Measurements from ENCODE around the gene RINT1. TPM values are rescaled to one million over a fixed set of nuclear protein-coding genes. Genes with fewer than 3 reads are reported as not detected.

Gene RINT1
- total and polyA plus RNA-seq, 2 of the 13 experiments (the other 11 are each of a cell fraction or from before 2014, with no cell fraction given) = 14.7 to 19.3 TPM

DNA sequence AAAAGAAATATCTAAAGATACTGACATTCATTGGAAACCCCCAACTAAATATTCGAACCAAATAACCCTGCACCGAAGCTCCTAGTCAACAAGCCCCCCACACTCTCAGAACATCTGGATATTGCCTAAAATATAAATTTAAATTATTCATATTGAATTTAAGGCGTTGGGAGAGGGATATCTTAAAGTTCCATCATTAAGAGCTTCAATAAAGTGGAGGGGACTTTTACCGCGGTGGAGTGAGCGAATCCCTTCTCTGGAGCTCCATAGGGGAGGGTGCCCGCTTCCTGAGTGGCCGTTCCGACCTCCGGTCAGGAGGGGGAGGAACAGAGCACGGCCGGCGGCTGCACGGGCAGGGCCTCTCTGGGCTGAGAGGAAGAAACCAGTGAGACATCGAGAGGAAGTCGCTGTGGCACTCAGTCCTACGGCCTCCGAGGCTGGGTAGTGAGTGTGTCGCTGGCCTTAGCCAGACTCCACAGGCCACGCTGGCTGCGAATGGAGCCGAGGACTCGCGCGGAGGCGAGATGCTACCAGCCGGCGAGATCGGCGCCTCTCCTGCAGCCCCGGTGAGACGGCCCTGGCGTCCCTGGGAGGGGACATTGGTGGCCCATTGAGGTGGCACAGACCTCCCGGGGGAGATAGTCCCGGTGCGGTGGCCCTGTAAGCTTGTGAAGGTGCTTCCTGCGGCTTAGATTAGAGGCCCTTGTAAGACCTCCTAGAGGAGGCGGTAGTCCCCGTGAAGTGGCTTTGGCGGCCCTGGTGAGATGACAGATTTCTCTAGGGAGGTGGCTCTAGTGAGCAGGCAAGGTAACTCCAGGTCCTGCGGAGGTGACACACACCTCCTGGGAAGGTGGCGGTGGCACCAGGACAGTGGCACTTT is at the start of gene RINT1 (continued):
- TF ChIP-seq, protein P1, sequence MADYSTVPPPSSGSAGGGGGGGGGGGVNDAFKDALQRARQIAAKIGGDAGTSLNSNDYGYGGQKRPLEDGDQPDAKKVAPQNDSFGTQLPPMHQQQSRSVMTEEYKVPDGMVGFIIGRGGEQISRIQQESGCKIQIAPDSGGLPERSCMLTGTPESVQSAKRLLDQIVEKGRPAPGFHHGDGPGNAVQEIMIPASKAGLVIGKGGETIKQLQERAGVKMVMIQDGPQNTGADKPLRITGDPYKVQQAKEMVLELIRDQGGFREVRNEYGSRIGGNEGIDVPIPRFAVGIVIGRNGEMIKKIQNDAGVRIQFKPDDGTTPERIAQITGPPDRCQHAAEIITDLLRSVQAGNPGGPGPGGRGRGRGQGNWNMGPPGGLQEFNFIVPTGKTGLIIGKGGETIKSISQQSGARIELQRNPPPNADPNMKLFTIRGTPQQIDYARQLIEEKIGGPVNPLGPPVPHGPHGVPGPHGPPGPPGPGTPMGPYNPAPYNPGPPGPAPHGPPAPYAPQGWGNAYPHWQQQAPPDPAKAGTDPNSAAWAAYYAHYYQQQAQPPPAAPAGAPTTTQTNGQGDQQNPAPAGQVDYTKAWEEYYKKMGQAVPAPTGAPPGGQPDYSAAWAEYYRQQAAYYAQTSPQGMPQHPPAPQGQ (CRISPR knock-in tag; IDR thresholded peaks at IDR 0.05; ENCODE audit: borderline replicate concordance) = peak; percentile 94; the same call in 1 of the 2 replicates
- TF ChIP-seq ZNF441 (CRISPR knock-in tag; IDR thresholded peaks at IDR 0.05; ENCODE audit: borderline replicate concordance) (peak; percentile 64; the same call in 1 of the 2 replicates), ZNF780A (CRISPR knock-in tag; IDR thresholded peaks at IDR 0.05) (0 out of 2 replicates have a peak, but pooled peaks have one; percentile 56), ZFP41 (CRISPR knock-in tag; IDR thresholded peaks at IDR 0.05; ENCODE audit: borderline replicate concordance) (no peak; the same call in 1 of the 2 replicates), ZNF350 (CRISPR knock-in tag; IDR thresholded peaks at IDR 0.05; ENCODE audit: borderline replicate concordance, low read depth) (peak; percentile 91), ZNF572 (CRISPR knock-in tag; IDR thresholded peaks at IDR 0.05) (no peak; the same call in 1 of the 2 replicates), ZNF142 (CRISPR knock-in tag; IDR thresholded peaks at IDR 0.05) (peak; percentile 74; the same call in 1 of the 2 replicates), ZFP36L2 (CRISPR knock-in tag; IDR thresholded peaks at IDR 0.05) (no peak), ZFY (CRISPR knock-in tag; IDR thresholded peaks at IDR 0.05) (peak; percentile 98), HCFC1 (IDR thresholded peaks at IDR 0.05; ENCODE audit: low read depth, low read length) (peak; percentile 54; the same call in 1 of the 2 replicates), NFKBIZ (CRISPR knock-in tag; IDR thresholded peaks at IDR 0.05) (peak; percentile 90), DMAP1 (CRISPR knock-in tag; IDR thresholded peaks at IDR 0.05) (peak; percentile 90)
- TF ChIP-seq, protein P2, sequence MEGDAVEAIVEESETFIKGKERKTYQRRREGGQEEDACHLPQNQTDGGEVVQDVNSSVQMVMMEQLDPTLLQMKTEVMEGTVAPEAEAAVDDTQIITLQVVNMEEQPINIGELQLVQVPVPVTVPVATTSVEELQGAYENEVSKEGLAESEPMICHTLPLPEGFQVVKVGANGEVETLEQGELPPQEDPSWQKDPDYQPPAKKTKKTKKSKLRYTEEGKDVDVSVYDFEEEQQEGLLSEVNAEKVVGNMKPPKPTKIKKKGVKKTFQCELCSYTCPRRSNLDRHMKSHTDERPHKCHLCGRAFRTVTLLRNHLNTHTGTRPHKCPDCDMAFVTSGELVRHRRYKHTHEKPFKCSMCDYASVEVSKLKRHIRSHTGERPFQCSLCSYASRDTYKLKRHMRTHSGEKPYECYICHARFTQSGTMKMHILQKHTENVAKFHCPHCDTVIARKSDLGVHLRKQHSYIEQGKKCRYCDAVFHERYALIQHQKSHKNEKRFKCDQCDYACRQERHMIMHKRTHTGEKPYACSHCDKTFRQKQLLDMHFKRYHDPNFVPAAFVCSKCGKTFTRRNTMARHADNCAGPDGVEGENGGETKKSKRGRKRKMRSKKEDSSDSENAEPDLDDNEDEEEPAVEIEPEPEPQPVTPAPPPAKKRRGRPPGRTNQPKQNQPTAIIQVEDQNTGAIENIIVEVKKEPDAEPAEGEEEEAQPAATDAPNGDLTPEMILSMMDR (CRISPR knock-in tag; IDR thresholded peaks at IDR 0.05) = peak; percentile 96
- TF ChIP-seq, protein P3, sequence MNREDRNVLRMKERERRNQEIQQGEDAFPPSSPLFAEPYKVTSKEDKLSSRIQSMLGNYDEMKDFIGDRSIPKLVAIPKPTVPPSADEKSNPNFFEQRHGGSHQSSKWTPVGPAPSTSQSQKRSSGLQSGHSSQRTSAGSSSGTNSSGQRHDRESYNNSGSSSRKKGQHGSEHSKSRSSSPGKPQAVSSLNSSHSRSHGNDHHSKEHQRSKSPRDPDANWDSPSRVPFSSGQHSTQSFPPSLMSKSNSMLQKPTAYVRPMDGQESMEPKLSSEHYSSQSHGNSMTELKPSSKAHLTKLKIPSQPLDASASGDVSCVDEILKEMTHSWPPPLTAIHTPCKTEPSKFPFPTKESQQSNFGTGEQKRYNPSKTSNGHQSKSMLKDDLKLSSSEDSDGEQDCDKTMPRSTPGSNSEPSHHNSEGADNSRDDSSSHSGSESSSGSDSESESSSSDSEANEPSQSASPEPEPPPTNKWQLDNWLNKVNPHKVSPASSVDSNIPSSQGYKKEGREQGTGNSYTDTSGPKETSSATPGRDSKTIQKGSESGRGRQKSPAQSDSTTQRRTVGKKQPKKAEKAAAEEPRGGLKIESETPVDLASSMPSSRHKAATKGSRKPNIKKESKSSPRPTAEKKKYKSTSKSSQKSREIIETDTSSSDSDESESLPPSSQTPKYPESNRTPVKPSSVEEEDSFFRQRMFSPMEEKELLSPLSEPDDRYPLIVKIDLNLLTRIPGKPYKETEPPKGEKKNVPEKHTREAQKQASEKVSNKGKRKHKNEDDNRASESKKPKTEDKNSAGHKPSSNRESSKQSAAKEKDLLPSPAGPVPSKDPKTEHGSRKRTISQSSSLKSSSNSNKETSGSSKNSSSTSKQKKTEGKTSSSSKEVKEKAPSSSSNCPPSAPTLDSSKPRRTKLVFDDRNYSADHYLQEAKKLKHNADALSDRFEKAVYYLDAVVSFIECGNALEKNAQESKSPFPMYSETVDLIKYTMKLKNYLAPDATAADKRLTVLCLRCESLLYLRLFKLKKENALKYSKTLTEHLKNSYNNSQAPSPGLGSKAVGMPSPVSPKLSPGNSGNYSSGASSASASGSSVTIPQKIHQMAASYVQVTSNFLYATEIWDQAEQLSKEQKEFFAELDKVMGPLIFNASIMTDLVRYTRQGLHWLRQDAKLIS (CRISPR knock-in tag; IDR thresholded peaks at IDR 0.05) = peak; percentile 76; the same call in 1 of the 2 replicates
